Parathyroid adenoma (tissue), 2 donors: Measurements from ENCODE around the gene PADI3.

ENCODE experiments used
- H2AFZ ChIP-seq: fragments of 300-600 bp; sonication (generic); one replicate; pipeline ENCODE4 v1.7.0; 2017; ENCODE audit warnings: antibody characterized with exemption, mild to moderate bottlenecking
- H3K27ac ChIP-seq: fragments of 300-600 bp; sonication (generic); one replicate; pipeline ENCODE4 v1.7.0; 2017
- H3K27me3 ChIP-seq: fragments of 300-600 bp; sonication (generic); one replicate; pipeline ENCODE4 v1.7.0; 2017; ENCODE audit warnings: low read length; ENCODE audit not compliant: control insufficient read depth, insufficient read depth
- H3K36me3 ChIP-seq: fragments of 300-600 bp; sonication (generic); one replicate; pipeline ENCODE4 v1.7.0; 2017; ENCODE audit warnings: low read length; ENCODE audit not compliant: control insufficient read depth, insufficient read depth
- H3K4me1 ChIP-seq: fragments of 300-600 bp; sonication (generic); one replicate; pipeline ENCODE4 v1.7.0; 2017; ENCODE audit warnings: control low read depth
- H3K4me2 ChIP-seq: fragments of 300-600 bp; sonication (generic); one replicate; pipeline ENCODE4 v1.7.0; 2017; ENCODE audit warnings: low read length
- H3K4me3 ChIP-seq: fragments of 300-600 bp; sonication (generic); one replicate; pipeline ENCODE4 v1.7.0; 2017; ENCODE audit warnings: low read depth, low read length
- H3K79me2 ChIP-seq: fragments of 300-600 bp; sonication (generic); one replicate; pipeline ENCODE4 v1.7.0; 2017; ENCODE audit warnings: control low read depth
- H3K9ac ChIP-seq: fragments of 300-600 bp; sonication (generic); one replicate; pipeline ENCODE4 v1.7.0; 2017; ENCODE audit warnings: mild to moderate bottlenecking
- H3K9me3 ChIP-seq: fragments of 300-600 bp; sonication (generic); one replicate; pipeline ENCODE4 v1.7.0; 2017; ENCODE audit warnings: low read length; ENCODE audit not compliant: control insufficient read depth
- CTCF ChIP-seq: fragments of 300-600 bp; sonication (generic); IDR thresholded peaks from one replicate; pipeline ENCODE4 v1.7.0; 2017; ENCODE audit warnings: antibody characterized with exemption, mild to moderate bottlenecking
- donor health status: primary hyperparathyroidism.

Gene PADI3

GRCh38 chr1:17277511-17278159 is 28.7 kb downstream of the PADI3 start:
- Histone ChIP-seq H3K4me1 (no peaks in the 10 kb centered on the region), H3K27ac (no peak overlapping the region), H3K4me3 (no peak overlapping the region), H3K9ac (no peak overlapping the region), H3K4me2 (no peak overlapping the region), H3K27me3 (no peaks in the 10 kb centered on the region), H3K79me2 (no peaks in the 10 kb centered on the region), H2AFZ (no peak overlapping the region), H3K9me3 (no peaks in the 10 kb centered on the region), H3K36me3 (no peaks in the 10 kb centered on the region)
- TF ChIP-seq CTCF = no peak

- Histone ChIP-seq H3K27me3 (no peaks in the 10 kb centered on the region), H3K9me3 (no peaks in the 10 kb centered on the region), H3K79me2 (no peaks in the 10 kb centered on the region), H3K36me3 (no peaks in the 10 kb centered on the region), H3K9ac (no peak overlapping the region), H3K4me3 (no peak overlapping the region), H2AFZ (no peak overlapping the region), H3K4me1 (no peaks in the 10 kb centered on the region), H3K27ac (no peak overlapping the region), H3K4me2 (no peak overlapping the region)
- no peak for TF ChIP-seq CTCF
Observed at GRCh38 chr1:17278996-17279830, 30.3 kb downstream of the PADI3 start.

- Histone ChIP-seq H3K4me1 (no peaks in the 10 kb centered on the region), H3K36me3 (no peaks in the 10 kb centered on the region), H3K79me2 (no peaks in the 10 kb centered on the region), H2AFZ (no peak overlapping the region), H3K9me3 (no peaks in the 10 kb centered on the region), H3K4me3 (no peak overlapping the region), H3K27me3 (no peaks in the 10 kb centered on the region), H3K4me2 (no peak overlapping the region), H3K9ac (no peak overlapping the region), H3K27ac (no peak overlapping the region)
- no peak for TF ChIP-seq CTCF
Observed at GRCh38 chr1:17280436-17280835, 31.5 kb downstream of the PADI3 start.

GRCh38 chr1:17280894-17281293 is 32.0 kb downstream of the PADI3 start:
- H3K27me3 ChIP-seq = no peaks in the 10 kb centered on the region
- no peak overlapping the region for H3K27ac ChIP-seq

More at GRCh38 chr1:17280894-17281293, 32.0 kb downstream of the PADI3 start:
- Histone ChIP-seq H2AFZ (no peak overlapping the region), H3K4me1 (no peaks in the 10 kb centered on the region), H3K36me3 (no peaks in the 10 kb centered on the region), H3K9ac (no peak overlapping the region), H3K4me3 (no peak overlapping the region), H3K4me2 (no peak overlapping the region), H3K79me2 (no peaks in the 10 kb centered on the region), H3K9me3 (no peaks in the 10 kb centered on the region)
- no peak for TF ChIP-seq CTCF
